GM19438 (cell line): ENCODE data around the gene HACL1.
A peak's percentile ranks its signal among the peaks of the same experiment; 100 is the strongest.

Experiments used
- ATAC-seq: cut with Tn5 transposase; IDR thresholded peaks from one replicate; pipeline ENCODE4 v1.9.1; 2021; ENCODE audit warnings: low read depth; ENCODE audit not compliant: unreplicated experiment

The HACL1 gene

DNA sequence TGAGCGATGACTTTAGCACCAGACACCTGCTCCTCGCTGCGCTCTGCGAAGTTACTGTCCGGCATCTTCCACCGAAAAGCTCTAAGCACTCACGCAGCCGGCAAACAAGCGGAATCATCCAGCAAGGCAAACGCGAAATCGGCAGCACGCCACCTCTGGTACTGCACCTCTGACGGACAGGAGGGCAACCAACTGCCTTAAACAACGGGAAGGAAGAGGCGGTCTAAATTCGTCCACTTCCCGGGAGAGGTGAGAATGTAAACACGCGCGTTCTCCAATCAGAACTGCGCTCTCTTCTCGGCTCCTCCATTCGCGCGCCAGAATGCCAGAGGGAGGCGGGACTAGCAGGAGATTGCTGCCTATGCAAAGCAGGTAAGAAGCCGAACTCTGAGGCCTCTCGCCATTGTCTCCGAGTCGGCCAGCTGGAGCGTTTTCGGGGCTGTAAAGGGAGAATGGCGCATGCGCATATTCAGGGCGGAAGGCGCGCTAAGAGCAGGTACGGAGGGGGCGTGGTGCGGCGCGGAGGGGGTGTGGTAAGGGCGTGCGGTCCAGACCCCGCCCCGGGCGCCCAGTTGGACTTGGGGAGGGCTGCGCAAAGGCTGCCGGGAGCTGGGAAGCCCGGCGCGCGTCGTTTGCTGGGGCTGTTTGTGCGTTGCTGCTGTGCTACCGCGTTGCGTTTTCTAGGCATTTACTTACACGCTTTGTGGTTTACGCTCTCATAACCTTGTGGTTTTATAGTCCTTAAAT, at the start of gene HACL1, which contains the start of gene BTD:
TSS of gene HACL1 (minus strand) at position 171 of the 747 bp plus-strand sequence. CDS start at position 65, 106 bp downstream.
TSS of gene BTD (plus strand) at position 347 of the 747 bp plus-strand sequence. CDS start 33,695 bp downstream, outside the sequence.
- peak; percentile 94 for ATAC-seq

- no peak for ATAC-seq
These were observed 48.5 kb upstream of the HACL1 start for GRCh38 chr3:15649858-15650257.

GRCh38 chr3:15649341-15649740, 48.0 kb upstream of the HACL1 start:
- ATAC-seq = no peak

GRCh38 chr3:15647611-15648167, 46.3 kb upstream of the HACL1 start:
- ATAC-seq = peak; percentile 97

GRCh38 chr3:15646851-15647511, 45.6 kb upstream of the HACL1 start:
- ATAC-seq = peak; percentile 14

DNA sequence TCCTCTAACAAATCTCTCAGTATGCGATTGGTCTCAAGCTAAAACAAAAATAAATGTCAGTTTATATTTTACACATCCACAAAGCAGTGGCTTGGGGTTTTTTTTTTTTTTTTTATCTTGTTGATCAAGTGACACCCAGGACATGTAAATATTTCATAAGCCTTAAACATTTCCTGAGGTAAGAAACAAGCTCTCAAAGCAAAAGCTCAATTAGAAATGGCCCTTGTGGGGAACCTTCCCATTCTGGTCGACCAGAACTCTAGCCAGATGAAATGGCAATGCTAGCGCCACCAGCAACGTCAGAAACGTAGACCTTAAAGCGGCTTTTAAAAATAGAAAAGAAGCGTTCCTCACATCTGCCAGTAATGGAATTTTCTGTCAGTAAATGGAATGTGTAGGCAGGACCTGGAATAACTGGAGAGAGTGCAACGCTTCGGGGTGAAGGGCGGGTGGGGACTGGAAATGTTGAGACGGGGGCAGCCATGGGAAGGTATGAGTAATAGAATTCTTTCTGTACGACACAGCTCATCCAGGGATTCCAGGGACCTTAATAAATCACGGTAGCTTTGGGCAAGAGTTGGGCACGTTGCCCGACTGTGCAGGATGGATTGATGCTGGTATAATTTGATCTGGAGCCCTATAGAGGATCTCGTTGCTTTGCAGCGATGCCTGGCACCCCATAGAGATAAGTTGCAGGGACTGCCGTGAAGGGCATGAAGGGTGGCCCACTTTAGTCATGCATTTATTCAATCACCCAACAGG, 44.6 kb upstream of the HACL1 start:
- no peak for ATAC-seq

DNA sequence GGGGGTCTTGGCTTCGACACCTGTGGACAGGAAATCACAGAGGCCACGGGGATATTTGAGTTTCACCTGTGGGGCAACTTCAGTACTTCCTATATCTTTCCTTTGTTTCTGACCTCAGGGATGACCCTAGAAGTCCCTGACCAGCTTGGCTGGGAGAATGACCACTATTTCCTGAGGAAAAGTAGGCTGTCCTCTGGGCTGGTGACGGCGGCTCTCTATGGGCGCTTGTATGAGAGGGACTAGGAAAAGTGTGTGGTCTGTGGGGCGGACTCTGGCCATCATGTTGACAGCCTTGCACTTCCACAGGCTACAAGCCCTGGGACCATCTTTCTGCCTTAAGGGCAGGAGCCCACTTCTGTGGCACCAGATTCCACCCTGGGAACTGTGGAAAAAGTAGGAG, 43.9 kb upstream of the HACL1 start:
- no peak for ATAC-seq

- ATAC-seq = no peak
These were observed 37.5 kb upstream of the HACL1 start for GRCh38 chr3:15638891-15639262.

DNA sequence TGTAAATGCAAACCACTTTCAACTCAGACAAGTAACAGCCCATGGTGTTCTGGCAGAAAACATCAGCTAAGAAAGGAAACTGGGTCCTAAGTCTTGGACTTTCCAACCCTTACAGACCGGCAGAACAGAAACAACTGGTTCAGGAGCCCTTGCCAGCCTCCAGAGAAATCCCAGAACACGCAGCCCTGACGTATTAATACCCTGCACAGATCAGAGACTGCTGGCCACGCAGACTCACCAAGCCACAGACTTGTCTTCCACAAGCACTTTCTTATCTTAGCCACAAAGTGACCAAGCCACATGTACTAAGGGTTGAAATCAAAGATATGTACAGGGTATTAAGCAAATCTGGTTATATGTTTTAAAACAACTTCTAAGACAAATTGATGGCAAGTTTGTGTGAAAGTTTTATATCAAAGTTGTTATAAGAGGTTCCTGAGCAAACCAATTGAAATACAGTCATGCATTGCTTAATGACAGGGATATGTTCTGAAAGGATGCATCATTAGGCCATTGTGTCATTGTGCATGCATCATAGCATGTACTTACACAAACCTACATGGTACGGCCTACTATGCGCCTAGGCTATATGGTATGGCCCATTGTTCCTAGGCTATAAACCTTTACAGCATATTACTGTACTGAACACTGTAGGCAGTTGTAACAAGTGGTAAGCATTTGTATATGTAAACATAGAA, 37.0 kb upstream of the HACL1 start:
- ATAC-seq = no peak

DNA sequence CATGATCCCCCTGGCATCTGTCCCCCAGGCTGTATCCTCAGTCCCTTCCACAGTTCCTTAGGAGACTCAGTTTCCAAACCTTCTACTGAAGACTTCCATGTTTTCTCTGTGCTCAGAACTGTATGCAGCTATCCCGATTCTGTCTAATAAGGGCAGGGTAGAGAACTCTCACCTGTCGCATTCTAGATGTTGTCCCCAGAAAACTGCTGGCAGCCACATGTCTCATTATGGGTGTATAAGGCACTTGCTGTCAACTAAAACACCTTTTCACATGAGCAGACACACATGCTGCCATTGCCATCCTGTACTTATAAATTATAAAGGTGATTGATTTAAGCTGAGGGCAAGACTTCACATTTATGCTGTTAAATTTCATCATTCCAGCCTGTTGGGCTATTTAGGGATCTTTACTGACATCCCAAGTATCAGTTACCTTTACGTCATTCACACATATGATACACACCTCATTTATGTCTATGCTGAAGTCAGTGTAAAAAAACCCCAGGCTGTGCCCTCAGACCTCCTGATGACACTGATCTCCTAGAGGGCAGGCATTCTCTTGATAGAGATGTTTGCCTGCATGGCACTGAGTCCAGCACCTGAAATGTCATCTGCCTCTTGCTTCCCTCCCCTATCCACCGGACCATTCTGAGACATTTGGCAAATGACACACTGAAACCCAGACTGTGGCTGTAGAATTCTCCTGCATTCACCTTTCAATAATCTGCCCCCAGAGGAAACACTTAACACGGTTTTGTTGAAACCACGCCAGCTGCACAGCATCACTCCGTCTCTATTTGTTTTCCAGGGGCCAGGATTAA, 36.0 kb upstream of the HACL1 start:
- no peak for ATAC-seq

DNA sequence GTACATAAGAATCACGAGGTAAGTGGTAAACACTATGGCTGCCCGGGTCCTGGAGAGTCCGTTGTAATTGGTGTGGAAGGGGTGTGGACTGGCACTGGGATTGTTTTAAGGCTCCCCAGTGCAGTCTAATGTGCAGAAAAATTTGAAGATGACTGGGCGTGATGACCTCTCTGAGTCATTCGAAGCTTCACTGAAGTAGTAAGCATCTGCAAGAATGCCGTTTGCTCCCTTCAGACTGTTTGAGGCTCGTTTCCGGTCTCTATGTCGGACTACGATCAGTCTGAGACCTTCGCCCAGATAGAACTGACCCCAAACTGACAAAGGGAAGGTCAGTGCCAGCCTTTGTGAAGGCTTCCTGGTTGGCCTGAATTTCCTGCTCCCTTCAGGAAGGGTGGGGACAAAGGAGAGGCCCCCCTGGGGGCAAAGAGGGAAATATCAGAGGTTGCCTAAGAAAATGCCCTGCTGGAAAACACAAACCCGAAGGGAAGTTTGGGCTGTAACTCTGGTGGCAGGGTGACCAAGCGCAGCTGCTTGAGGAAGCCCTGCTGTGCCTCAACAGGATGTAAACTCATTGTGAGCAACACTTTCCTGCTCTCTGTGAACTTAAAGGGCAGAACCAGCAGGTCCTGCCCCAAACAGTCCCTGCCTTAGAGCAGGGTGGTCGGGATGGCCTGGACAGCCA, 34.8 kb upstream of the HACL1 start:
- ATAC-seq = peak; percentile 62

GRCh38 chr3:15635121-15635661, 33.8 kb upstream of the HACL1 start:
- no peak for ATAC-seq

- no peak for ATAC-seq
These were observed 33.3 kb upstream of the HACL1 start for GRCh38 chr3:15634671-15635070.

- ATAC-seq = no peak
These were observed 32.6 kb upstream of the HACL1 start for GRCh38 chr3:15633766-15634598.

- ATAC-seq = no peak
These were observed 31.8 kb upstream of the HACL1 start for GRCh38 chr3:15633159-15633558.

DNA sequence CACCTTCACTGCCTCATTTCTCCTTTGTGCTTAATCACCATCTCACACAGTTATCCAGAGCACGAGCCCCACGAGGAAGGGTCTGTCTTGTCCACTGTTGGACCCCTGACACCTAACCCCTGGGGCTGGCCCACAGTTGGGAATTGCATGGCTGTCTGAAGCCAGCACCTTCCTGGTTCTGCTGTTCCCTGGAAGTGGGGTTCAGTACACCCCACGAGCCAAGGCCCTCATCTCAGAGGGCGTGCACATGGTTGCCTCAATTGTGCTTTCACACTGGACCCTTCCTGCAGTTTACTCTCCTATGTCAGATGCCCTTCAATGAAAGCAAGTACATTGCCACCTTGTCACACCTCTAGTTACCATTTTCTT, 30.8 kb upstream of the HACL1 start:
- no peak for ATAC-seq

DNA sequence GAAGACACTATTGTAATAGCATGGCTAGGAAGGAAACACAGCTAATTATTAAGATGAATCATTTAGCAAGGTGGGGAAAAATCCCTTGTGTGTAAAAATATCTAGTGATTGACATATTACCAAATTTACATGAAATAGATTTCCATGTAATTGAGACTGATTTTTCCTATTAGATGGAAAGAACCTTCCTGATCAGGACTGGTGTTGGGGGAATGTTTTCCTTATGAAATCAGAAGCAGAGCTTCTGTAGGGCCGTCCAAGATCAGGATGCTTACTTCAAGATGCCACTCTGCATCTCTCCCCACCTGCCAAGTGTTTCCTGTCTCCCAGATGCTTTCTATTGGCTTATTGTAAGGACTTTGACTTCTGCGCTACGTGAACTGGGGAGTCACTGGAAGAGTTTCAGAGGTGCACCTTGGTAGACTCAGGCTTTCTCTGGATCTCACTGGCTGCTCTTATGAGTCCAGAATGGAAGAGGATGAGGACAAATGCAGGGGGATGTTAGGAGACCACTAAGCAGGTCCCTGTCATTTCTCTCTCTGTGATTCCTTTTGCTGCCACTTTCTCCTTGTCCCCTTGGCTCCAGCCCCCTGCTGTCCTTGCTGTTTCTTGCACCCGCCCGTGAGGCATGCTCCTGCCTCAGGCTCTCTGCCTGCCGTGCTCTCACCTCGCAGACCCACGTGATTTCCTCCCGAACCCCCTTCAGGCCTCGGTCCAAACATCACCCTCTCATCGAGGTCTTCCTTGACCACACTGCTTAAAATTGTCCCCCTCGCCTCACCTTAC, 30.2 kb upstream of the HACL1 start:
- ATAC-seq = no peak
